HG03039 (cell line): ENCODE measurements around the gene PYDC2.

Experiments used
- ATAC-seq: cut with Tn5 transposase; IDR thresholded peaks from one replicate; pipeline ENCODE4 v1.9.1; 2021; ENCODE audit warnings: mild to moderate bottlenecking, moderate library complexity; ENCODE audit not compliant: unreplicated experiment

PYDC2 gene

GRCh38 chr3:191461113-191461595 is at the start of gene PYDC2:
TSS of gene PYDC2 (plus strand) at chr3:191461163. CDS start at chr3:191461163, 0 bp downstream.
- no peak for ATAC-seq

DNA sequence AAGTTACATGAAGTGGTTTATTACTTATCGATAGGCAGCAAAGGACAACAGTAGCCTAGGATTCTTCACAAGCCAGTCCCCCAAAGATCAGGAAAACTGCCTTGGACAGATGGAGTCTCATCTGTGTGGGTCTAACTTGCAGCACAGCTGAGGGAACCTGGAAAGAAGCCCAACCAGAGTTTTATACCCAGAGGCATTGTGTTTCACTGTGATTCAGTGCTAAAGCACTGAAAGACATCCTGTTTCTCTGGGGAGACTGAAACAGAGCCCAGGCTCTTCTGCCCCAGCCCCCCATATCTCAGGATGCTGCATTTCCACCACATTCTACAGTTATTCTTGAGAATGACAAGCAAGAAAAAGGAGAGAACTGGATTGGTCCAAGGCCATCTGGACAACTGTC is 48.2 kb upstream of the PYDC2 start:
- ATAC-seq = no peak

DNA sequence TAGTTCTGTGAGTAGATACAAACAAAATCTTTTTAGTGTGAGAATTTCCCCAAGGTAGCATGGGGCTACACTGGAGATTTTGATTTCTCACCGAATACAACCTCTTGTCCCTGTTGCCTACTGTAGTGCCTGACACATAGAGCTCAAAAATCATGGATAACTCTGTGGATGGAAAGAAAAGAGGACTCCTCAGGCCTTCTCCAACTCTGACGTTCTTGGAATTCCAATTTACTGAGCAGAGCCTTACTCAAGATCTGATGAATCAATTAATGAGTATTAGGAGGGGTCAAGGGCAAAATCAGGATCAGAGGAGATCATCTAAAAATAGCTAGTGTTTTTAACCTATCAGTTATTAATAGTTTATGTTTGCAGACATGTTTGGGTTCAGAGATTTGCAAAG is 46.7 kb upstream of the PYDC2 start:
- no peak for ATAC-seq

DNA sequence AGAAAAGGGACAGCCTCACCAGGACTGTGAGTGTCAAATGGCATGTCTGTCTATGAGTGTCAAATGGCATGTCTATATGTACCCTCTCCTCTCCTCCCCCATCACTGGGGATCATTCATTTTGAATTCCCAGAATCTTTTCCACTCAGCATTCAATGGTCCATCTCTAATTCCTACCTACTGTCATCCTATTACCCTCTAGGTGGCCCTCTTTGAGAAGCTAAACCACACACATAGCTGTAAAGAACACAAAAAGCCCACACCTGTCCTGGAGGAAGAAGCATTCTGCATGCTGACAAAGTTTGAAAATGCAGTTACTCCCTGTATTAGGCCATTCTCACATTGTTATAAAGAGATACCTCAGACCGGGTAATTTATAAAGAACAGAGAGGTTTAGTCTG is 46.2 kb upstream of the PYDC2 start:
- no peak for ATAC-seq

- no peak for ATAC-seq
These were observed 45.4 kb upstream of the PYDC2 start for GRCh38 chr3:191415566-191415965.

- no peak for ATAC-seq
These were observed 43.6 kb upstream of the PYDC2 start for GRCh38 chr3:191417457-191417729.

GRCh38 chr3:191420771-191421170 is 40.2 kb upstream of the PYDC2 start:
- no peak for ATAC-seq

- no peak for ATAC-seq
These were observed 36.1 kb upstream of the PYDC2 start for GRCh38 chr3:191424881-191425280.

GRCh38 chr3:191425322-191425734 is 35.6 kb upstream of the PYDC2 start:
- no peak for ATAC-seq

DNA sequence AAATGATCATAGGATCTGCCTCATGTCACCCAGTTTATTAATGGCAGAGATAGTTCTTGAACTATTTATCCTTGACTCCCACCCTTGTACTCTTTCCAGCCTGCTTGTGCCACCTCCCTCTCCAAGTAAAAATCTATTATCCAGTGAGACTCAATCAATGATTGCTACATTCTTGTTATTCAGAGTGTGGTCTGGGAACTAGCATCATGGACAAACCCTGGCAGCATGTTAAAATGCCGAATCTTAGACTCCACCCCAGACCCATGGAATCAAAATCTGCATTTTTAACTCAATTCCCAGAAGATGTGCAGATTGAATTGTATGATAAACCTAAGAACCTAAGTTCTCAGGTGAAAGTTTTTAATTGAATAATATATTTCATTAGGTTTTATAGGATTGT is 34.7 kb upstream of the PYDC2 start:
- ATAC-seq = no peak

- no peak for ATAC-seq
These were observed 32.8 kb upstream of the PYDC2 start for GRCh38 chr3:191428177-191428576.

- ATAC-seq = no peak
These were observed 30.9 kb upstream of the PYDC2 start for GRCh38 chr3:191430103-191430502.

- ATAC-seq = no peak
These were observed 29.7 kb upstream of the PYDC2 start for GRCh38 chr3:191431160-191431822.

DNA sequence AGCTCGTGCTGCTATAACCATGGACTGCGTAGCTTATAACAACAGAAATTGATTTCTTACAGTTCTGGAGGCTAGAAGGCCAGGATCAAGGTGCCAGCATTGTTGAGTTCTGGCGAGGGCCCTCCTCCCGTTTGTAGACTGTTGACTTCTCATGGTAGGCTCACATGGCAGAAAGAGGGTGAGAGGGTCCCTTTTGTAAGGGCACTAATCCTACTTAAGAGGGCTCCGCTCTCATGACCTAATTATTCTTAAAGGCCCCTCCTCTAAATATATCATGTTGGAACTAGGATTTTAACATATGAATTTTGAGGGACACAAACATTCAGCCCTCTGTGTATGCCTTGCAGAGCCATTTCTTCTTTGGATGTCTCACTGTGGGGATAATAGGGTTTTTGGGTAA is 28.8 kb upstream of the PYDC2 start:
- ATAC-seq = no peak

- ATAC-seq = no peak
These were observed 26.9 kb upstream of the PYDC2 start for GRCh38 chr3:191434024-191434423.

- no peak for ATAC-seq
These were observed 25.0 kb upstream of the PYDC2 start for GRCh38 chr3:191435981-191436380.

DNA sequence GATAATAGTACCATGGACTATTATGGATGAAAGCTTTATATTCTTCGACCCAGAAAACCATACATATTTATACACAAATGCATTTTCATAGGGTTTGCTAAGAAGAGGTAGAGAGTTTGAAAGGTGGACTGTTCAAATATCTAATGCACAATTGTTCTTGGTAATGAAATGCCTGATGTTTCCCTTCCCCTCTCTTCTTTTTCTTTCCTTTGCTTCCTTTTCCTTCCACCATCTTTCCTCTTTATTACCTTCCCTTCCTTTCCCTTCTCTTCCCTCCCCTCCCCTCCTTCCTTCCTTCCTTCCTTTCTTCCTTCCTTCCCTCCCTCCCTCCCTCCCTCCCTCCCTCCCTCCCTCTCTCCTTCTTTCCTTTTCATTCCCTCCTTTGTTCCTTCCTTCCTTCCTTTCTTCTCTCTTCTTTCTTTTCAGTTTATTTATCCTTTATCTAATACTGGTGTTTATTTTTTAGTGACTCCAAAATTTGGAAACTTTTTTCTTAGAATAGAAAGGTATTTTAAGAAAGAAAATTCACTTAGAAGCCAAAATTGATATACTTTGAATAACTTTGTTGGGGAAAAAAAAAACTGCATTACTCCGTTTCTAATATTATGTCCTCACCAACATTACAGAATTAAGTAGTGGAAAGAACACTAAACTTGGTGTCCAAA is 22.7 kb upstream of the PYDC2 start:
- no peak for ATAC-seq

DNA sequence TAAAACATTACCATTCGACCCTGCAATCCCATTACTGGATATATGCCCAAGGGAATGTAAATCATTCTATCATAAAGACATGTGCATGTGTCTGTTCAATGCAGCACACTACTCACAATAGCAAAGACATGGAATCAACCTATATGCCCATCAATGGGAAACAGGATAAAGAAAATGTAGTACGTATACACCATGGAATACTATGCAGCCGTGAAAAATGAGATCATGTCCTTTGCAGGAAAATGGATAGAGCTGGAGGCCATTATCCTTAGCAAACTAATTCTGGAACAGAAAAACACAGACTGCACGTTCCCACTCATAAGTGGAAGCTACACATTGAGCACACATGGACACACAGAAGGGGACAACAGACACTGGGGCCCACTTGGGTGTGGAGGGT is 20.4 kb upstream of the PYDC2 start:
- no peak for ATAC-seq

GRCh38 chr3:191441687-191442086 is 19.3 kb upstream of the PYDC2 start:
- no peak for ATAC-seq

- no peak for ATAC-seq
These were observed 16.4 kb upstream of the PYDC2 start for GRCh38 chr3:191444569-191444968.

DNA sequence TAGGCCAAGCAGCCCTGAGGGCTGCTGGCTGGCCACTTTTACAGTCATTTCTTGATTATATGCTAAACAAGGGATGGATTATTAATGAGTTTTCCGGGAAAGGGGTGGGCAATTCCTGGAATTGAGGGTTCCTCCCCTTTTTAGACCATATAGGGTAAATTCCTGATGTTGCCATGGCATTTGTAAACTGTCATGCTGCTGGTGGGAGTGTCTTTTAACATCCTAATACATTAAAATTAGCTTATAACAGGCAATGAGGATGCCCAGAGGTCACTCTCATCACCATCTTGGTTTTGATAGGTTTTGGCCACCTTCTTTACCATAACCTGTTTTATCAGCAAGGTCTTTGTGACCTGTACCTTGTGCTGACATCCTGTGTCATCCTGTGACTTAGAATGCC is 11.7 kb upstream of the PYDC2 start:
- no peak for ATAC-seq

DNA sequence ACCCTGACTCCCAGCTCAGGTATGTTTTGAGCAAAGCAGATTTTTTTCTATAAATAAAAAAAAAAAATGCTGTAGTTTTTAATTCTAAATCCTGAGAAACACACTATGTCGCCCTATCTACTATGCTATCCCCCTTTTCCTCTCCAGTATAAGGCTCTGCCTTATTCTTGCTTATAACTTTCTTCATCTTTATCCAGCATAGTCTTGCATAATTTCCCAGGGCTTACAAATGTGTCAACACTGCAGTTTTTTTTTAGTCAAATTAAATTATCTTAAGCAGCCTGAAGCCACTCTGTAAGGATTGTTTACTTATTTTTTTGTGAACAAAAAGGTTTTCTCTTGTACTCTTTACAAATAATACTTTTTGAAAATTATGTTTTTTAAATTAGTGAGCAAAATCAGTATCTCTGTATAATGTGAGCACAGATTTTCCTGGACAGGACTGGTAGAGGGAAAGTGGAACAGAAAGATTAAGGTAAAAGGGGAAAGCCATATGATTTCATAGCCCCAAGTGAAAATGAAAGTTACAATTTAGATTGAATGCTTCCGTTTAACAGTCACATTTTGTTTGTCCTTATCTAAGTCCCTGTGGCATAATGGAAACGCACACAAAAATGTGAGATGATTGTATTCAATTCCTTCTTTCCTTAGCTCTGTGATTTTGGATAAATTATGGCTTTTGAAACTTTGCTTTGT is 5.6 kb upstream of the PYDC2 start:
- ATAC-seq = peak; percentile 45
